DMS79 treated with DMSO at 0.1 percent for 48 hours (cell line): Measurements from ENCODE around the gene GNAO1.

Experiments used
- DNase-seq: peaks from one replicate; lab custom pipeline; 2025; lab: John Stamatoyannopoulos, UW

The GNAO1 gene

DNA sequence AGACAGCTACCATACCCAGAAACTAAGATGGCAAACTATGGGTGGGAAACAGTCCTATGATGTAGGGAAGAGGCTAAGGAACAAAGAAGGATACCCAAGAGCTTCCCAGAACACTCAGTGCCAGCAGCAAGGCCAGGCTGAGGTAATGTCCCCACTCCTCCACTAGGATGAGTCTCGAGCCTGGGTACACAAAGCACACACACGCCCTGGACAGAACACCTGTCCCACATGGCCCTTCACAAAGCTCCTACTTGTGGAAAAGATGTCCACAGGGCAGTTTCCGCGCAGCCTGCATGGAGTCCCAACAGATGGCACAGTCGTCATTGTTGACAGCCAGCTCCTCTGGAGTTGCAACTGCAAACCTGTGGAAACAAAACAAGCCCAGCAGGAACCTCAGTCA lies 210.2 kb downstream of the GNAO1 start:
- no peak for DNase-seq

DNA sequence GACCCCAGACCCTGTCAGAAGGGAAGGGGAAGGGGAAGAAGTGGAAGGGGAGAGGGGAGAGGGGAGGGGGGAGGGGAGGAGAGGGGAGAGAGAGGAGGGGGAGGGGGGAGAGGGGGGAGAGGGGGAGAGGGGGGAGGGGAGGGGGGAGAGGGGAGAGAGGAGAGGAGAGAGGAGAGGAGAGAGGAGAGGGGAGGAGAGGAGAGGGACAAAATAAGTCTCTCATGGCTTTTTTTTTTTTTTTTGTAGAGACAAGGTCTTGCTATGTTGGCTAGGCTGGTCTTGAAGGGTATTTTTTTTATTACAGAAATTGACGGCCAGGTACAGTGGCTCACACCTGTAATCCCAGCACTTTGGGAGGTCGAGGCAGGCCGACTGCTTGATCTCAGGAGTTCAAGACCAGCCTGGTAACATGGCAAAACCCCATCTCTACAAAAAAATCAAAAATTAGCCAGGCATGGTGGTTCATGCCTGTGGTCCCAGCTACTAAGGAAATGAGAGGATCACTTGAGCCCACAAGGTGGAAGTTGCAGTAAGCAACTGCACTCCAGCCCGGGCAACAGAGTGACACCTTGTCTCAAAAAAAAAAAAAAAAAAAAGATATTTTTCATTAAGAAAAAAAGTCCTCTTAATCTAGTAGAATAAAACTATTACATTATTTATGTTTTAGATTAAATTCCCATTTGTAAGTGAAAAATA lies 214.8 kb downstream of the GNAO1 start:
- DNase-seq = no peak
